Hematopoietic multipotent progenitor cell treated with erythropoietin and hydrocortisone succinate and interleukin-3 and kit ligand, for 6 days (in vitro differentiated cells): ENCODE measurements around the gene CDH10.

Source experiments
- DNase-seq: peaks from one replicate; pipeline ENCODE4 v3.0.0-alpha.2; 2015

Gene CDH10

GRCh38 chr5:24644761-24645160, at the start of gene CDH10:
CDH10 (minus strand) TSS chr5:24644978; CDS start chr5:24593490, 51,488 bp downstream.
- DNase-seq: no peak

- no peak for DNase-seq
Observed at GRCh38 chr5:24693609-24694008, 48.8 kb upstream of the CDH10 start.

- no peak for DNase-seq
Observed at GRCh38 chr5:24691074-24691473, 46.3 kb upstream of the CDH10 start.

- DNase-seq: no peak
Observed at GRCh38 chr5:24681106-24681505, 36.3 kb upstream of the CDH10 start.

- no peak for DNase-seq
Observed at GRCh38 chr5:24668050-24668449, 23.3 kb upstream of the CDH10 start.

GRCh38 chr5:24649531-24649930, 4.8 kb upstream of the CDH10 start:
- DNase-seq: no peak

GRCh38 chr5:24646915-24647314, 2.1 kb upstream of the CDH10 start:
- no peak for DNase-seq

- DNase-seq: no peak
Observed at GRCh38 chr5:24645483-24645882, 705 bp upstream of the CDH10 start.

- DNase-seq: no peak
Observed at GRCh38 chr5:24643880-24644279, 898 bp downstream of the CDH10 start.

GRCh38 chr5:24643156-24643555, 1.6 kb downstream of the CDH10 start:
- no peak for DNase-seq

GRCh38 chr5:24642022-24642421, 2.8 kb downstream of the CDH10 start:
- peak; percentile 30 for DNase-seq

- DNase-seq: no peak
Observed at GRCh38 chr5:24635209-24635608, 9.6 kb downstream of the CDH10 start.

GRCh38 chr5:24633715-24634325, 11.0 kb downstream of the CDH10 start:
- DNase-seq: peak; percentile 72

GRCh38 chr5:24632353-24632752, 12.4 kb downstream of the CDH10 start:
- DNase-seq: no peak

- no peak for DNase-seq
Observed at GRCh38 chr5:24630918-24631317, 13.9 kb downstream of the CDH10 start.

GRCh38 chr5:24629798-24630197, 15.0 kb downstream of the CDH10 start:
- no peak for DNase-seq

GRCh38 chr5:24624872-24625271, 19.9 kb downstream of the CDH10 start:
- DNase-seq: no peak

- no peak for DNase-seq
Observed at GRCh38 chr5:24623624-24624023, 21.2 kb downstream of the CDH10 start.

- no peak for DNase-seq
Observed at GRCh38 chr5:24623031-24623430, 21.7 kb downstream of the CDH10 start.

GRCh38 chr5:24621792-24622191, 23.0 kb downstream of the CDH10 start:
- peak; percentile 16 for DNase-seq

GRCh38 chr5:24616566-24616965, 28.2 kb downstream of the CDH10 start:
- DNase-seq: no peak

GRCh38 chr5:24615159-24615558, 29.6 kb downstream of the CDH10 start:
- DNase-seq: no peak

GRCh38 chr5:24609706-24610105, 35.1 kb downstream of the CDH10 start:
- no peak for DNase-seq

GRCh38 chr5:24606971-24607370, 37.8 kb downstream of the CDH10 start:
- DNase-seq: no peak

- no peak for DNase-seq
Observed at GRCh38 chr5:24602188-24602587, 42.6 kb downstream of the CDH10 start.

- no peak for DNase-seq
Observed at GRCh38 chr5:24598956-24599355, 45.8 kb downstream of the CDH10 start.
